NCI-H345 treated with DMSO at 0.1 percent for 48 hours (cell line): Measurements from ENCODE around the gene AHSG.
"Not testable (repeated sequence)": the region's sequence is repeated elsewhere in the genome, so short reads cannot be mapped to it uniquely, and the experiment has no call there.

ENCODE experiments used
- DNase-seq: peaks from one replicate; lab custom pipeline; 2025; ENCODE audit not compliant: unreplicated experiment; lab: John Stamatoyannopoulos, UW

AHSG gene

GRCh38 chr3:186612721-186613636 lies at the start of gene AHSG:
Gene AHSG (plus strand): TSS chr3:186613060. CDS start chr3:186613142, 82 bp downstream.
- no peak for DNase-seq

GRCh38 chr3:186564586-186564985 lies 48.3 kb upstream of the AHSG start:
- DNase-seq, result no peak

- peak; percentile 60 for DNase-seq
Measured at GRCh38 chr3:186566772-186567071, 46.1 kb upstream of the AHSG start.

- DNase-seq, result peak; percentile 89
Measured at GRCh38 chr3:186567072-186567921, 45.6 kb upstream of the AHSG start, which contains the start of gene TBCCD1. Gene TBCCD1 (minus strand): TSS chr3:186567339. CDS start chr3:186564329, 3,010 bp downstream.

- DNase-seq, result not testable (repeated sequence)
Measured at GRCh38 chr3:186569361-186569760, 43.5 kb upstream of the AHSG start.

- no peak for DNase-seq
Measured at GRCh38 chr3:186569779-186570095, 43.1 kb upstream of the AHSG start.

GRCh38 chr3:186570096-186570940 lies 42.5 kb upstream of the AHSG start, which contains the start of gene DNAJB11:
Gene DNAJB11 (plus strand): TSS chr3:186570720. CDS start chr3:186570898, 178 bp downstream.
- DNase-seq, result peak; percentile 100

GRCh38 chr3:186570941-186571643 lies 41.8 kb upstream of the AHSG start:
- DNase-seq, result no peak

- DNase-seq, result no peak
Measured at GRCh38 chr3:186571644-186572013, 41.2 kb upstream of the AHSG start.

- no peak for DNase-seq
Measured at GRCh38 chr3:186577521-186577920, 35.3 kb upstream of the AHSG start.

- DNase-seq, result no peak
Measured at GRCh38 chr3:186580785-186581184, 32.1 kb upstream of the AHSG start.

- DNase-seq, result no peak
Measured at GRCh38 chr3:186582541-186582940, 30.3 kb upstream of the AHSG start.

GRCh38 chr3:186583831-186584230 lies 29.0 kb upstream of the AHSG start:
- no peak for DNase-seq

GRCh38 chr3:186586245-186586644 lies 26.6 kb upstream of the AHSG start:
- not testable (repeated sequence) for DNase-seq

- no peak for DNase-seq
Measured at GRCh38 chr3:186587183-186587582, 25.7 kb upstream of the AHSG start.

- no peak for DNase-seq
Measured at GRCh38 chr3:186588632-186589031, 24.2 kb upstream of the AHSG start.

GRCh38 chr3:186589121-186589520 lies 23.7 kb upstream of the AHSG start:
- DNase-seq, result no peak

- no peak for DNase-seq
Measured at GRCh38 chr3:186589856-186590579, 22.8 kb upstream of the AHSG start.

- DNase-seq, result no peak
Measured at GRCh38 chr3:186590580-186591295, 22.1 kb upstream of the AHSG start.
